Right lobe of liver (tissue), 6 donors: ENCODE data around the gene KCMF1. TPM values are rescaled to one million over a fixed set of nuclear protein-coding genes. Genes with fewer than 3 reads are reported as not detected.
A peak's percentile ranks its signal among the peaks of the same experiment; 100 is the strongest.

ENCODE experiments used
- ATAC-seq, 4 donors: fragments of 200-7000 bp; cut with Tn5 transposase; one replicate each; pipeline ENCODE4 v1.9.1; 2020; ENCODE audit warnings: mild to moderate bottlenecking in 4 of 4, moderate library complexity in 4 of 4
- DNase-seq, 3 donors: peaks; one replicate each; pipeline ENCODE4 v3.0.0-alpha.2; 2020
- H3K27ac ChIP-seq, 3 donors: fragments of 200-600 bp; one replicate each; pipeline ENCODE4 v1.8.0; 2022
- H3K27me3 ChIP-seq, 2 donors: fragments of 200-600 bp; one replicate each; pipeline ENCODE4 v1.8.0; 2022
- H3K36me3 ChIP-seq, 4 donors: fragments of 200-600 bp; sonication (generic) in 1 of 4; one replicate each; pipeline versions ENCODE4 v1.5.1 to v1.8.0; 2017 to 2022; ENCODE audit warnings: control low read depth in 1 of 4
- H3K4me1 ChIP-seq, 4 donors: fragments of 200-600 bp; sonication (generic) in 1 of 4; one replicate each; pipeline versions ENCODE4 v1.5.1 to v1.8.0; 2017 to 2022; ENCODE audit warnings: control low read depth in 1 of 4
- H3K4me3 ChIP-seq, 3 donors: fragments of 200-600 bp; one replicate each; pipeline ENCODE4 v1.8.0; 2022
- H3K9me3 ChIP-seq, 4 donors: fragments of 200-600 bp; sonication (generic) in 1 of 4; one replicate each; pipeline versions ENCODE4 v1.5.1 to v1.8.0; 2017 to 2022; ENCODE audit warnings: control low read depth in 1 of 4
- POLR2A ChIP-seq: fragments of 450-650 bp; IDR thresholded peaks from one replicate; pipeline ENCODE4 v1.6.1; 2017; ENCODE audit warnings: antibody characterized with exemption, mild to moderate bottlenecking
- WGBS: methylation state at CpG from one replicate; pipeline ENCODE4 v1.1.6; 2018; ENCODE audit warnings: low coverage, low lambda C conversion rate; ENCODE audit not compliant: insufficient coverage; ENCODE audit errors: missing lambda C conversion rate; 5-methylcytosine and 5-hydroxymethylcytosine counted together
- intact Hi-C, 2 donors: fragments of 100-400 bp; cut with DNase I; formaldehyde crosslinking; loops; one replicate each; pipeline versions ENCODE4 v1.11.2 to v1.14.1; 2022
- total RNA-seq, 6 experiments: library from RNA; depleted of rRNA in 2 of 6; stranded (reverse); fragments of >200 nt in 2 of 6; fragmentation: NEBNext Ultra II Directional in 3 of 6; extraction: Animal tissue kit (Norgen Biotek cat#: 25700) in 3 of 6; gene quantifications; one replicate each; pipeline versions ENCODE4 v1.1.0 to v1.2.4, GENCODE V29; 2016 to 2023
- TF ChIP-seq, protein P1 (sequence below), 4 donors: fragments of 200-600 bp in 3 of 4; fragments of 450-650 bp in 1 of 4; IDR thresholded peaks; one replicate each; pipeline versions ENCODE4 v1.5.1 to v1.8.0; 2016 to 2022; ENCODE audit warnings: antibody characterized with exemption in 4 of 4, mild to moderate bottlenecking in 2 of 4
- donor health status: DM: no; HTN: yes; CAD: no.
- donor health status: DM: no; HTN: no; CAD: no.
- donor health status: DM: no; HTN: no; CAD: no.
- donor health status: DM: no; HTN: yes; CAD: no.
- donor health status: DM: no; HTN: yes; CAD: no.

The KCMF1 gene
- total RNA-seq, 6 experiments from 2014 or later, result 28.6 to 45.3 (median 35.4) TPM

GRCh38 chr2:85064927-85065577 is 94.1 kb downstream of the KCMF1 start:
- H3K4me3 ChIP-seq, result no peak overlapping the region
- intact Hi-C loops, result loop anchor here (5.0 kb wide), 2 partner anchors 222 to 232 kb away; no protein-coding TSS in a partner anchor
- 75% methylated on average over 4 of the region's 14 CpGs for WGBS
- no peaks in the 10 kb centered on the region for H3K27me3 ChIP-seq
- ATAC-seq (no peak), DNase-seq (no peak)
- no peaks in the 10 kb centered on the region for H3K9me3 ChIP-seq
- H3K4me1 ChIP-seq, result peaks cover 0 to 8% (median 0%) of the 10 kb centered on the region in 4 donors
- no peaks in the 10 kb centered on the region for H3K36me3 ChIP-seq
- TF ChIP-seq, protein P1, sequence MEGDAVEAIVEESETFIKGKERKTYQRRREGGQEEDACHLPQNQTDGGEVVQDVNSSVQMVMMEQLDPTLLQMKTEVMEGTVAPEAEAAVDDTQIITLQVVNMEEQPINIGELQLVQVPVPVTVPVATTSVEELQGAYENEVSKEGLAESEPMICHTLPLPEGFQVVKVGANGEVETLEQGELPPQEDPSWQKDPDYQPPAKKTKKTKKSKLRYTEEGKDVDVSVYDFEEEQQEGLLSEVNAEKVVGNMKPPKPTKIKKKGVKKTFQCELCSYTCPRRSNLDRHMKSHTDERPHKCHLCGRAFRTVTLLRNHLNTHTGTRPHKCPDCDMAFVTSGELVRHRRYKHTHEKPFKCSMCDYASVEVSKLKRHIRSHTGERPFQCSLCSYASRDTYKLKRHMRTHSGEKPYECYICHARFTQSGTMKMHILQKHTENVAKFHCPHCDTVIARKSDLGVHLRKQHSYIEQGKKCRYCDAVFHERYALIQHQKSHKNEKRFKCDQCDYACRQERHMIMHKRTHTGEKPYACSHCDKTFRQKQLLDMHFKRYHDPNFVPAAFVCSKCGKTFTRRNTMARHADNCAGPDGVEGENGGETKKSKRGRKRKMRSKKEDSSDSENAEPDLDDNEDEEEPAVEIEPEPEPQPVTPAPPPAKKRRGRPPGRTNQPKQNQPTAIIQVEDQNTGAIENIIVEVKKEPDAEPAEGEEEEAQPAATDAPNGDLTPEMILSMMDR (IDR thresholded peaks at IDR 0.05), result no peak
- TF ChIP-seq POLR2A, result no peak
- H3K27ac ChIP-seq, result no peak overlapping the region

GRCh38 chr2:85066006-85066740 is 95.2 kb downstream of the KCMF1 start:
- Histone ChIP-seq H3K9me3 (no peaks in the 10 kb centered on the region), H3K4me1 (peaks cover 0 to 8% (median 0%) of the 10 kb centered on the region in 4 donors), H3K4me3 (no peak overlapping the region), H3K36me3 (no peaks in the 10 kb centered on the region), H3K27me3 (no peaks in the 10 kb centered on the region), H3K27ac (no peak overlapping the region)
- DNase-seq, result no peak
- no peak for TF ChIP-seq POLR2A
- TF ChIP-seq, protein P1 (IDR thresholded peaks at IDR 0.05), result no peak
- intact Hi-C loops, result loop anchor here (5.0 kb wide), 2 partner anchors 221 to 231 kb away; no protein-coding TSS in a partner anchor
- no peak for ATAC-seq
- 59% methylated on average over 6 of the region's 11 CpGs for WGBS

- Histone ChIP-seq H3K27me3 (no peaks in the 10 kb centered on the region), H3K27ac (no peak overlapping the region), H3K9me3 (no peaks in the 10 kb centered on the region), H3K36me3 (no peaks in the 10 kb centered on the region), H3K4me3 (peak overlapping the region; percentile 12 to 41 (median 27)), H3K4me1 (peaks cover 0 to 8% (median 0%) of the 10 kb centered on the region in 4 donors)
- intact Hi-C loops, result loop anchor here (5.0 kb wide), 2 partner anchors 220 to 230 kb away; no protein-coding TSS in a partner anchor
- ATAC-seq (peak; percentile 94 to 97 (median 96)), DNase-seq (peak; percentile 74)
- TF ChIP-seq, protein P1 (IDR thresholded peaks at IDR 0.05), result peak; percentile 69 to 84 (median 78)
- TF ChIP-seq POLR2A, result no peak
- WGBS, result under 1% methylated on average over 12 of the region's 19 CpGs
These were observed 96.0 kb downstream of the KCMF1 start for GRCh38 chr2:85066874-85067351.

- 88% methylated on average over 3 of the region's 3 CpGs for WGBS
- no peak for ATAC-seq
- Histone ChIP-seq H3K27me3 (no peaks in the 10 kb centered on the region), H3K4me3 (no peak overlapping the region), H3K9me3 (no peaks in the 10 kb centered on the region), H3K36me3 (no peaks in the 10 kb centered on the region), H3K27ac (no peak overlapping the region), H3K4me1 (peaks cover 0 to 8% (median 0%) of the 10 kb centered on the region in 4 donors)
- TF ChIP-seq, protein P1 (IDR thresholded peaks at IDR 0.05), result no peak
- no peak for TF ChIP-seq POLR2A
- intact Hi-C loops, result no loop called here
- DNase-seq, result no peak
These were observed 100.1 kb downstream of the KCMF1 start for GRCh38 chr2:85071096-85071495.
